Activated CD8-positive, alpha-beta memory T cell treated with anti-CD3 and anti-CD28 coated beads, Interleukin-2, amount 50 U/mL, for 1 hour (primary cell): ENCODE data around the gene METRNL.
"Not testable (repeated sequence)": the region's sequence is repeated elsewhere in the genome, so short reads cannot be mapped to it uniquely, and the experiment has no call there.

Experiments
- DNase-seq: peaks from one replicate; pipeline ENCODE4 v3.0.0-alpha.2; 2020; ENCODE audit errors: extremely low read depth

METRNL gene

GRCh38 chr17:83052241-83052564, 27.2 kb upstream of the METRNL start:
- no peak for DNase-seq

- DNase-seq = no peak
These were observed 26.3 kb upstream of the METRNL start for GRCh38 chr17:83053021-83053681.

- DNase-seq = no peak
These were observed 25.5 kb upstream of the METRNL start for GRCh38 chr17:83053739-83054451.

DNA sequence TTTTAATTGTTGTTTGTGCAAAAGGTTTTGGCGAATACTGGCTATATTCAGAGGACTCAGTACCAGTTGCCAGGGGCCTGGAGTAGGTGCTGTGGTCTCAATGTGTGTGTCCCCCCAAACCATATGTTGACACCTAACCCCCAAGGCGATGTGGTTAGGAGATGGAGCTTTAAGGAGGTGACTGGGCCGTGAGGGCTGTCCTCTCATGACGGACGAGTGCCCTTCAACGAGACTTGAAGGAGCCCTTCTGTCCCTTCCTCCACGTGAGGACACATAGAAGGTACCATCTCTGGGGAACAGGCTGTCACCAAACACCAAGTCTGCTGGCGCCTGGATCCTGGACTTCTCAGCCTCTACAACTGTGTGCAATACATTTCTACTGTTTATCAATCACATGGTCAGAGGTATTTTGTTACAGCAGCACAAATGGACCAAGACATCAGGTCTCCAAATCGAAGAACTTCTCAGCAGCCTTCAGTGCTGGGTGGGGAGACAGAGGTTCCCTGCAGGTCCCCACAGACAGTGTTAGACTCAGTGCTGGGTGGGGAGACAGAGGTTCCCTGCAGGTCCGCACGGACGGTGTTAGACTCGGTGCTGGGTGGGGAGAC, 24.8 kb upstream of the METRNL start:
- DNase-seq = no peak

- not testable (repeated sequence) for DNase-seq
These were observed 24.2 kb upstream of the METRNL start for GRCh38 chr17:83055176-83055575.

GRCh38 chr17:83055911-83056582, 23.4 kb upstream of the METRNL start:
- no peak for DNase-seq

DNA sequence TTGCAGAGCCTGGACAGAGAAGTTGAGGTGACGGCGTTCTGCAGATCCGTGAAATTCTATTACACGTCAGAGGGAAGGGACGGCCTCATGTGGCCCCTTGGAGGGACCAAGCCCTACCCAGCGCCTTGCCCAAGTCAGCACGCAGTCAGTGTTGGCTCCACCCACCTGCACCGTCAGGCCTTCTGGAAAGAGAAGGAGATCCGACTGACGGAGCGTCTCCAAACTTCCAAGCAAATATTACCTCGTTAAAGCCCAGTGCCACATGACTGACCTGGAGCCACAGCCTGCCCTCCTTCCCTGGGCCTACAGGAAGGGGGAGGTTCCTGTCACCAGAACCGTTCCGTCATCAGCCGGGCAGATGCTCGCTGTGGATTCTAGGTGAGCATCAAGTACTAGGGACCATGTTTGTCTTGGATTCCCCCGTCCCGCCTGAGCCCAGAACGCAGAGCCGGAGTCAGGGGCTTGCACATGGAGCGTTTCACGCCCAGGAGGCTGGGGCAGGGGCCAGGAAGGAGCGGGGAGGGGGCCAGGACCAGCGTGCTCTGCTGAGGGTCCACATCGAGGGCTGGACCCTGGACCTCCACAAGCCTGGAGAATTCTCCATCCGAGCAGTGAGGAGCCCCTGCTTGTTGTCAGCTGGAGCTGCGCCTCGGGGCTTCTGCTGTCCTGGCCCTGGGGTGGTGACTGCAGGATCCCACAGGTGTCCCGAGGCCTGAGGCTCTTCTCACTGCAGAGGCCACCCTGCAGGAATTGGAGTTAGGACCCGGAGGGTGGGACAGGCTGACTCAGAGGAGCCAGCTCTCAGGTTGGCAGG, 22.6 kb upstream of the METRNL start:
- no peak for DNase-seq

DNA sequence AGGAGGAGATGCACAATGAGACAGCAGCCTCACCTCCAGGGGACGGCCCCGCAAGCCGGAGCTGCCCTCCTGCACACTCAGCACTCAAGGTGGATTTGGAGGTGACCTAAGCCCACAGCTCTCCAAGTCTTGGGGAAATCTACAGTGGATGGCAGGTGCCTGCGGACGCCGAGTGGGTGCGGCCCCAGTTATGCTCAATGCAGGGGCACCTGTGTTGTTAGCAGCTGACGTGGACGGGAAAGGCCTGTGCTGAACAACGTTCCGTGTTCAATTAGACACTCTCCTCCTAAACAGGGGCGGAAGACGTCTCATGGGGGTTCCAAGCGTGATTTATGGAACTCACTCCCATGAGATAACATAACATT, 22.0 kb upstream of the METRNL start:
- no peak for DNase-seq

- DNase-seq = no peak
These were observed 21.6 kb upstream of the METRNL start for GRCh38 chr17:83057793-83058265.

DNA sequence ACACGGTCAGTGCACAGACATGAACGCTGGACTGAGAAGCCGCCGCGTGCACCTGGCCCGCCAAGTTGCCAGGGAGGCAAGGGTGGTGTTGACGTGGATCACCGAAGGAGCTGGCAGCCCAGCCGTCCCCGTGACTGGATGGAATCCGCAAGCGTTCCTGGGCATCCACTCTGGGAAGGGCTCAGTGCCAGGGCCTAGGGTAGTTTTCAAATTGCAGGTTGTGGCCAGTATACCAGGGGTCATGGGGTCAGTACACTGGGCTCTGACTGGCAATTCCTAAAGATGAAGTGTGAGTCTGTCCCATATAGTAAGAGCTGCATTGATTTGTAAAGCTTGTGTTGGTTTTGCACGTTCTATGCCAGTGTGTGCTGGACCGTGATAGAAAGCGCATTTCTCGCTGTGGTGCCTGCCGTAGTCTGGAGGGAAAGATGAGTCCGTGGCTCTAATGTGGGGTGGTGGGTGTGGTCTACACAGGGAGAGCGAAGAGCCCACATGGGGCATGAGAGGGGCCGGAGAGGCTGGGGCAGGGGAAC, 21.1 kb upstream of the METRNL start:
- no peak for DNase-seq

- DNase-seq = no peak
These were observed 17.8 kb upstream of the METRNL start for GRCh38 chr17:83061586-83061985.

DNA sequence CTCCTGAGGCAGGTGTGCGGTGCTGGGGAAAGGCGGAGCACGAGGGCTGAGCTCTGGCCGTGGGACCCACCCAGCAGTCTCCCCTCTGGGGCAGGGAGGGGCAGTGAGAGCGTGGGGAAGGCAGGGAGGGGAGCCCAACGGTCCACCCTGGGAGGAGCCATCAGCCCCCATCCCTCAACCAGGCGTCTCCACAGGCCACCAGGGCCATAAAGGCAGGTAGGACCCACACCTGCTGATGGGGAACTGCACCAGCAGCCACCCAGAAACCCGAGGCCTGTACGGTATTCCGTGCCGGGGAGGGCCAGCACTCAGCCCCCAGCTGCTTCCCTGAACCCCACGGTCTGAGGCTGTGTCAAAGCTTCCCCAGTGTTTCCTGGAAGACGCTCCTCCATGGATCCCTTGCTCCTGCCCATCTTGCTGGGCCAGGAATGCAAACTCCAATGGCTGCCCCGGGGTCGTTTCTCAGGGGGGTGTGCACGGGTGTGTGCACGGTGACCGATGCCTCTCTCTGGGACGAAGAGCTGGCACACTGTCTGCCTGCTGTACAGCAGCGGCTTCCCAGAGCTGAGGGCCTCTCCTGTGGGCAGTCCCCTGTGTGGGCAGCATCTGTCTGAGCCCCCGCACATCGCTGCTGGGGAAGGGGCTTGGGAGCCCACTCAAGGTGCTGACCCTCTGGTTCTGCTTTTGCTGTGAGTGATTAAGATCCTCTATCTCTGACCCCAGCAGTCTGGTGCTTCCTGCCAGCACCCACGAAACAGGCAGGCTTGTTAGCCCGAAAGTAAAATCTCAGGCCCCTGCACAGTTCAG, 17.2 kb upstream of the METRNL start:
- no peak for DNase-seq

DNA sequence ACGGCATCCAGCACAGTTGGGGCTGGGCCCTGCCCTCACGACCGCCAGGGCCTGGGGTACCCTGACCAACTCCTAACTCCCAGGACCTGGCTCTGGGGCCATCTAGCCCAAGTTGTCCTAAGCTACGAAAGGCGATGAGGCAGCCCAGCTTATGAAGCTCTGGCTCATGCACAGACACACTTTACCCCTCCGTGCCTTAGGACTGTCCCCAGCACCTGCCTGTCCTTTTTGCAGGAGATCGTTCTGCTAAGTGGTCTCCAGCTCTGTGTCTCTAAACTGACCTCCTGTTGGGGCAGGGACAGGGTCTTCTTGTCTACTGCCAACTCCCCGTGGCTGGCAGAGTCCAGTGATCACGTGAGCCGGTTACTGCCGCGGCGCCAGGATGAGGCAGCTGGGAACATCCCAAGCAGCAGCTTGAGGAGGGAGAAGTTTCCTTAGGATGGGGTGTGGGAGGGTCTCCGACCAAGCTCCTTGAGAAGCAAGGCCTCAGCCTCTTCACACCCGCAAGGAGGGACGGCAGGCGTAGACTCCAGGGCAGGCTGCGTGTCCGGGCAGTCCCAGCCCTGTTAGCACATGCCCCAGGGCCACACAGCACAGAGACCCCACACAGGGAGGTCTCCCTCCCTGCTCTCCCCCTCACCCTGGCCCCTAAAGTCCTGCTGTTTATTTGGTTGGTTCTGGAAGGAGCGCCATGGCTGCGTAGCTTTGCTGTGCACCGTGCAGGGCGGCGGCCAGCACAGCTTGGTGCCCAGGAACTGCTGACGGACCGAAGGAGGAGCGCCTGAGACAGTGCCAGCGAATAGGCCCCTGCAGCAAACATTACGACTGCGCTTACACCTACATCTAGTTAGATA, 16.4 kb upstream of the METRNL start:
- no peak for DNase-seq

- no peak for DNase-seq
These were observed 15.2 kb upstream of the METRNL start for GRCh38 chr17:83064021-83064731.

- no peak for DNase-seq
These were observed 14.4 kb upstream of the METRNL start for GRCh38 chr17:83064732-83065659.

DNA sequence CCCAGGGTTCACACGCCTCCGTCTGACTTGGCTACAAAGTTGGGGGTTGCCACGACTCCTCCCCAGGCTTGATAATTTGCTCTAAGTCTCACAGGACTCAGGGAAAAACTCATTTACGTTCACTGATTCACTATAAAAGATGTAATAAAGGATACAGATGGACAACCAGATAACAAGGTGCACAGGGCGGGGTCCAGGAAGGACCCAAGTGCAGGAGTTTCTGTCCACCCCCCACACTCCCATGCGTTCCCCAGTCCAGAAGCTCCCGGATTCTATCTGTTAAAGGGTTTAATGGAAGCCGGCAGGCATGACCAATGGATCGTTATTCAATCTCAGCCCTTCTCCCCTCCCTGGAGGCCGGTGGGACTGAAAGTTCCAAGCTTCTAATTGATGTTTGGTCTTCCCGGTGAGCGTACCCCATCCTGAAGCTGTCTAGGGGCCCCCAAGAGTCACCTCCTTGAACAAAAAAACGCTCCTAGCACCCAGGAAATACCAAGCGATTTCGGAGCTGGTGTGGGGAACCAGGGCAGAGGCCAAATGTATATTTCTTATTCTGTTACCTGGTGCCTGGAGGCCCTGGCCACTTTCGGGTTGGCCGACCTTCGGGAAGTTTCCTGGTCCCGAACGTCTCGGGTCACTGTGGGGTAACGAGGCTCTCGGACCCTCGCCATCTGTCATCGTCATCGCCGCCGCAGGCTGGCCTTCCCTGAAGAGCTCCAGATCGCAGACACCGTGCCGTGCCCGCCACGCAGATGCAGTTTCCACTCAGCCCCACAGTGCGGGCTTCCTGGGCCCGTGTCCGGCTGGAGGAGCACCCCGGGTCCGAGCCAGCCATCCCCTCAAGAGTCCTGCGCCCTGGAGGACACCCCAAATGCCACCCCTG, 13.5 kb upstream of the METRNL start:
- DNase-seq = no peak

- DNase-seq = not testable (repeated sequence)
These were observed 12.9 kb upstream of the METRNL start for GRCh38 chr17:83066543-83066890.
